GM18517 (cell line): ENCODE measurements around the gene TREH.
A peak's percentile ranks its signal among the peaks of the same experiment; 100 is the strongest.
"Not testable (repeated sequence)": the region's sequence is repeated elsewhere in the genome, so short reads cannot be mapped to it uniquely, and the experiment has no call there.

Source experiments
- ATAC-seq: cut with Tn5 transposase; IDR thresholded peaks from one replicate; pipeline ENCODE4 v1.9.1; 2021; ENCODE audit warnings: mild to moderate bottlenecking, moderate library complexity; ENCODE audit not compliant: unreplicated experiment

TREH gene

DNA sequence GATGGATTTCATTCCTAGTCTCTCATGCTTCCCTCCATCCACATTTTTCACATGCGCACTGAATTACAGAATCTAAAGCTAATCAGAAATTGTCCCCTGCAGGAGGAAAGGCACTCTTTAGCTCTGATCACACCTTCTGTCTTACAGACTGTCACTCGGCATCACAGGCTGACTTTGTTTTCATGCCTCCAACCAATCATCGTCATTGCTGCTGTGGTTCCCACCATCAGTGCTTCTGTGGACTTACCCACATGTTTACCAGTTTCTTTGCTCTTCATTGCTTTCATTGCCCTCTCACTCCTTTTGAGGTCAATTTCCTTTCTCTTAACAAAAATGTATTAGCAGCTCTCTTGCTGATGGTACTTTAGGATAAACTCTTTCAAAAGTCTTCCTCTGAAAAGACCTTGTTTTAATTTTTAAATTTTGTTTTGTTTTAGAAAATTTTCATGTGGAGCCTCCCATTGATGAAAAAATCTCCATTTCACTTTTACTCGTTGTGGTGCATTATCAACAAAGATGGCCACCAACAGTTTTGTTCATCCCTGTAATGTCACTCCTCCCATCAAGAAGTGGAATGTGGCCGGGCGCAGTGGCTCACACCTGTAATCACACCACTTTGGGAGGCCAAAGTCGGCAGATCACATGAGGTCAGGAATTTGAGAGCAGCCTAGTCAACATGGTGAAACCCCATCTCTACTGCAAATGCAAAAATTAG, 20.2 kb upstream of the TREH start:
- ATAC-seq: no peak

DNA sequence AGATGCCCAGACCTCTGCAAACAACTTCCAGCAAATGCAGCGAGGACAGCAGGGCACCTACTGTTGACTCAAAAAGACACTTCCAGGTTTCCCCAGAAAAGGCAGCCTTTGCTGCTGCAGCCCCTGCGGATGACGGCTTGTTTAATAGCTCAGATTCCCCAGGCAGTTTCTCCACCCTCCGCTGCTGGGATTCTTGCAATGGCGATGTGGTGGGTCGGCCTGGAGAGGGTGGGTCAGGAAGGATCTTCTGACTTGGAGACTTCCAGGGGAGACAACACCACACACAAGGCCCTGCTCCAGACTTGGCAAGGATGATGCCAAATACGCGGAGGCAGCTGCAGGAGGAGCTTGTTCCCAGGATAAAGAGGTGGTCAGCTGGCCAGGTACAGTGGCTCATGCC, 17.9 kb upstream of the TREH start:
- no peak for ATAC-seq

DNA sequence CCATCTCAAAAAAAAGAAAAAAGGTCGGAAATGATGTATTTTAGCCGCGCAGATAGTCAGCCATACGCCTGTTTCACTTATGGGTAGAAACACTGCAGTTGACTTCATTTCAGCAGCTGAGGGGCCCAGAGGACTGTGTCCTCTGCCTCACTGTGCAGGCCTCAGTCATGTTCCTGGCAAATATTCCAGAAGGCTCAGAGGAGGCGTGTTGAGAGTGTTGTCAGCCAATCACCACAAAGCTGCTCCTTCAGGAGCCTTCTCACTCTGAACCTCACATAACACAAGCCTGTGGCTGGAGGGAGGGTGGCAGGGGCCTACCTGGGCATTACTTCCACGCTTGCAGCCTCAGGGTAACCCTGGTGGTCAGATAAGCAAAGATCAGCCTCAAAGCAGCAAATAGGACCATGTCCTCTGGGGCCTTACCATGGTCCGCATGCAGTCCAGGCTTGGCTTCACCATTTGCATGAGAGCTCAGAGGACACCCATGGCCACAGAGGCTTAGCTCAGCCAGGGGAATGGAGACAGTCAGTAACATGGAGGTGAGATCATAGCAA, 17.3 kb upstream of the TREH start:
- no peak for ATAC-seq

DNA sequence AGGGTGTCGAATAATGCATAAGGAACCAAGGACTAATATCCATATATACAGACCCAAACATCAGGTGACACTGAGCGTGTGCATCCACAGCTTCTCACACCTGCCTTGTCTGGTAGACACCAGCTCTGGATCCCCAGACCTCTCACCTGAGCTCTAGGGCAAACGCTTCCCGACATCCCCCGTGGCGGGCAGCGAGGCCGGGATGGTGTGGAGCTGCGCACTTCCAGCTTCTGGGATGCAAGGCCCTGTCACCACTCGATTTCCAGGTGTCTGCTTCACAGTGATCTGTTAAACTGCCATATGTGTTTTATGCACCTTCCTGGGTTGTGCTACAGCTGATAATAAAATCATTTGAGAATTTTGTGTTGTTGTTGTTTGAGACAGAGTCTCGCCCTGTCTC, 15.3 kb upstream of the TREH start:
- no peak for ATAC-seq

DNA sequence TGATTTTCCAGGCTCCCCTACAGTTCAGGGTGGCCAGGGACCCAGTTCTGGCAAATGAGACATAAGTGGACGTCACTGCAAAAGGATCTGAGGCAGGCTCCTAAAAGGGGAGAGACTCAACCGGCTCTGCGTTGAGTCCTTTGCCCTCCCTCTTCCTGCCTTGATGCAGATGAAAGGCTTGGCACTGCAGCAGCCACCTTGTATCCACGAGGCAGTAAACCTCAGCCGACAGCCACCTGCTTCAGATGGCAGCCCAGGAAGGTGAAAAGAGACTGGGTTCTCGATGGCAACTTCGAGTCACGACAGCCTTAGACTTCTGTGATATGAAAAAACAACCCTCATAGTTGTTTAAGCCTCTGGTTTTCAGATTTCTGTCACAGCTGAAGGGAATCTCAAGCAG, 14.7 kb upstream of the TREH start:
- no peak for ATAC-seq

DNA sequence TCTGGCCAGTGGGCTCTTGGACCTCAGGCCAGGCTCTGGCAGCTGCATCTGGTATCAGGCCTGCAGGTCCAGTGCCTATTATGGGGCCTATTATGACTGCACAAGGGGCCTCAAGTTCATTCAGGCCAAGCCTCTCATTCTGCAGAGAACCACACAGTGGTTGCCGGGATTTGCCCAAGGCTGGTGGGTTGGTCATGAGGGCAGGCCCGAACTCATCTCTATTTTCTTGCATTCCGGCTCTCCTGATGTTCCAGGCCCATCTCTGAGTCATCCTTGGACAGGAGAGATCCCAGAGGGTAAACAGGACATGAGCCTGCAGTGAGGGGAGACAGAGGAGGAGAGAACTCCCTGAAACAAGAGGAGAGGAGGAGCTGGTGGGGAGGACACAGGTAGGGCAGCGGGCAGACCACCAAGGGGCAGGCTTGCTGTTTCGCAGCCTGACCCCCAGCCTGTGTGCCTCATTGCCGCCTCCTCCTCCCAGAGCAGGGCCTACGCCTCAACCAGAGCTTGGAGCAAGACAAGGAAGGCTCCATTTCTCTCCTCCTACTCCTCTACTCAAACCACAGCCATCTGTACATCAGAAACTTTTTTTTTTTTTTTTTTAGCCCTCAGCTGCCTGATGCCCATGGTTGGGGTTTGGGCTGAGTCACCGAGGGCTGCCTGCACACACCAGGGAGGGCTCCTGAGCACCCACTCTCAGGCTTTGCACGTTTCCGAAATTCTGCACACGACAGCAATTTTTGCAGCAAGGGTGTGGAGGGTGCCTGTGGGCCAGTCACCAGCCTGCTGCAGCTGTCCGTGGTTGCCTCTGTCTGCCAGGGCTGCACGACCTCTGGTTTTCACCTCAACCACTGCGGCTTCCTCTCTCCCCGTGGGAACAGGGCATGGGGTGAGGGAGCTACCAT, 12.7 kb upstream of the TREH start:
- no peak for ATAC-seq

DNA sequence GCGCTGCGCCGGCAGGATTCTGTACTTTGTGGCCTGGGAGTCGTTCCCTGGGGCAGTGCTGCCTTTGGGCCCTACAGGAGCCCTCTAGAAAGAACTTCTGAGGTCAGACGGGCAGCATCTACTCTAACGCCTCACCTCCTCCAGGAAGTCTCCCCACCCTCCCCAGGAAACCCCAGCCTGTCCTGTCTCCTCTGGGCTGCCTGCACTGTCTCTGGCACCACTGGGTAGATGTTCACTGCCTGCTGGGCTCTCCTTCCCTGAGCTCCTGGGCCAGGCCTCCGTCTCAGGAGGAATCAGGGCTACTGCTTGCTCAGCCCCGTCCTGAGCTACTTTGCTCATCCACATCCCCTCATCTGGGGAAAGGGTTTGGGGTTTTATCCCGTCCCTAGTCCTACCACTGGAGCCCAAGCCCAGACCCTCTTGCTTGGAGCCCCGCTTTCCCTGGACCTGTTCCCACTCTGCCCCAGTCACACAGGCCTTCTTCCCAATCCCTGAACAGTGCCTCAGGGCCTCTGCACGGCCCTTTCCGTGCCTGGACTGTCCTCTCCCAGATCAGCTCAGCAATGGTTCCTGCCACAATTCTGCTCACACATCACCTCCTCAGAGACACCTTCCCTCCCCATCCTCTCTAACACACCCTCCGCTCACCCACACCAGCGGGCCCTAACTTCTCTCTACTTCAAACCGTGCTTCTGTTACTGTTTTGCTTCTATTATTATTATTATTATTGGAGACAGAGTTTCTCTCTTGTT, 11.3 kb upstream of the TREH start:
- ATAC-seq: no peak

DNA sequence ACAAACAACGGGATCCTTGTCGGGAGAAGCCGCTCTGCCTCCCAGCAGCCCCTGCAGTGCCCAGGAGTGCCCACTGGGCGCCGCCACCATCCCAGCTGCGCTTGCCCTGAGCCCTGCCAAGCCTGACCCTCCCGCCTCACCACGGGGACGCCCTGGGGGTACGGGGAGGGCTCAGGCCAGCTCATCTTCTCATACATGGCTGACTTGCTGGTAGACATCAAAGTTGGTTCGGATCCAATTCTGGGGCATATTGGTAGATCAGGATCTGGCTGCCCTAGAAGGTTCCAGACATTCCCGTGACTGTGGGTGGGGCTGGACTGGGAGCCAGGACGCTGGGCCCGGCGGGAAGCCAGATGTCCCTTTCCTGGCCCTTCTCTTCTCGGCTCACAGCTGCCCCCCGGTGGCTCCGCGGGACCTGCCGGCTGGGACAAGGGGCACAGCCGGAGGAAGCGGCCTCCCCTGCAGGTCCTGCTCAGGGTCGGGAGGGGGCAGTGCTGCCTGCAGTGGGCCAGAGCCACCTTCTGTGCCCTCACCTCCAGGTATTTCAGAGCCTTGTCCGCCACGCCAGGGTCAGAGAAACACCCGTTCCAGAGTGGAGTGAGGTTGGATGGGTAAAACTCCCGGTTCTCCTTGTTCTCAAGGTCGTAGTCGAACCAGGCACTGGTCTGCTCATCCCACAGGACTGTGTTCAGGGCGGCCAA, 10.6 kb upstream of the TREH start:
- peak; percentile 55 for ATAC-seq

DNA sequence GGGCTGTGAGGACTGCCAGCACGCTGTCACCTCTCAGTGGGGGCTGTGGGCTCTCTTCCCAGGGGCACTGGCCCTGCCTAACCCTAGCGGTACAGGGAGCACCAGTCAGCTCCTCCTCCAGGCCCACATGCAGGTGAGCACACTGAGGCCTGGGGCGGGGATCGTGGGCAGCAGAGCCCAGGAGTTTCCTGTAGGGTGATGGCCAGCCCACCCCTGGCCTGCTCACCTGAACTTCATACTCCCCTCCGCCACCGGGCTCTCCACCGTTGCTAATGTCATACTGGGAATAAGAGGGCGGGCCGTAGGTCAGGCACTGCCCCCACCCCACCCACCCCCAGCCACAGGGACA, 10.0 kb upstream of the TREH start:
- no peak for ATAC-seq

DNA sequence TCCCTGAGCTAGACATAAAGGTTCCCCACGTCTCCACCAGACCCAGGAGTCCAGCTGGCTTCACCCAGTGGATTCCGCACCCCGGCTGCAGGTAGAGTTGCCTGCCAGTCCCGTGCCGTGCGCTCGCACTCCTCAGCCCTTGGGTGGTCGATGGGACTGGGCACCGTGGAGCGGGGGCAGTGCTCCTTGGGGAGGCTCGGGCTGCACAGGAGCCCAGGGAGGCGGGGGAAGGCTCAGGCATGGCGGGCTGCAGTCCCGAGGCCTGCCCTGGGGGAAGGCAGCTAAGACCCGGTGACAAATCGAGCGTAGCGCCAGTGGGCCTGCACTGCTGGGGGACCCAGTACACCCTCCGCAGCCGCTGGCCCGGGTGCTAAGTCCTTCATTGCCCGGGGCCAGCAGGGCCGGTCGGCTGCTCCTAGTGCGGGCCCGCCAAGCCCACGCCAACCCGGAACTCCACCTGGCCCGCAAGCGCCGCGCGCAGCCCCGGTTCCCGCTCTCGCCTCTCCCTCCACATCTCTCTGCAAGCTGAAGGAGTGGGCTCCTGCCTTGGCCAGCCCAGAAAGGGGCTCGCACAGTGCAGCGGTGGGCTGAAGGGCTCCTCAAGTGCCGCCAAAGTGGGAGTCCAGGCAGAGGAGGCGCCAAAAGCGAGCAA, 9.5 kb upstream of the TREH start:
- no peak for ATAC-seq

DNA sequence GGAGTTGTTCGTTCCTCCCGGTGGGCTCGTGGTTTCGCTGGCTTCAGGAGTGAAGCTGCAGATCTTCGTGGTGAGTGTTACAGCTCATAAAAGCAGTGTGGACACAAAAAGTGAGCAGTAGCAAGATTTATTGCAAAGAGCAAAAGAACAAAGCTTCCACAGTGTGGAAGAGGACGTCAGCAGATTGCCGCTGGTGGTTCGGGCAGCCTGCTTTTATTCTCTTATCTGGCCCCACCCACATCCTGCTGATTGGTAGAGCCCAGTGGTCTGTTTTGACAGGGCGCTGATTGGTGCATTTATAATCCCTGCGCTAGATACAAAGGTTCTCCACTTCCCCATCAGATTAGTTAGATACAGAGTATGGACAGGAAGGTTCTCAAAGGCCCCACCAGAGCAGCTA, 8.9 kb upstream of the TREH start:
- ATAC-seq: not testable (repeated sequence)

DNA sequence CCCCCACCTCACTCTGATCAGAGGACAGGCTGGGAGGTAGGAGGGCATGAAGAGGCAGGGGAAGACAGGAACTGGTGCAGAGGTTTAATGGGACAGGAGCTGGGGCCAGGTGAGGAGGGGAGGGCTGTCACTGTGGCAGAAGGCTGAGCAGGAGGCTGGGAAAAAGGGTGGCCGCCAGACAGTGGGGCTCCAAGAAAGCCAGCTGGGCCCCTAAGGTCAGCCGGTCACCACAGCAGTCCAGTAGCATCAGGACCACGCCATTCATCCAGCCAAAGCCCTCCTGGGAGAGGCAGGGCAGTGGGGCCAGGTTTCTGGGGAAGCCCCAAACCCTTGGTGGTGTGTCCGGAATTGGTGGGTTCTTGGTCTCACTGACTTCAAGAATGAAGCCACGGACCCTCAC, 8.5 kb upstream of the TREH start:
- no peak for ATAC-seq

DNA sequence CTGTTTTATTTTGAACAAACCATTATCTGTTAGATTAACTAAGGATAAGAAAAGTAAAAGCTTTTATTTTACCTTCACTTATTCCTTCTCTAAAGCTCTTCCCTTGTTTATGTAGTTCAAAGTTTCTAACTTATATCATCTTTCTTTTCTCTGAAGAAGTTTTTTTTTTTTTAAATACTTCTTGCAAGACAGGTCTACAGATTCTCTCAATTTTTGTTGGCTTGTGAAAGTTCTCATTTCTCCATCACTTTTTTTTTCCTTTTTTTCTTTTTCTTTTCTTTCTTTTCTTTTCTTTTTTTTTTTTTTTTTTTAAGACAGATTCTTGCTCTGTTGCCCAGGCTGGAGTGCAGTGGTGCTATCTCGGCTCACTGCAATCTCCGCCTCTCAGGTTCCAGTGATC, 4.7 kb upstream of the TREH start:
- no peak for ATAC-seq

DNA sequence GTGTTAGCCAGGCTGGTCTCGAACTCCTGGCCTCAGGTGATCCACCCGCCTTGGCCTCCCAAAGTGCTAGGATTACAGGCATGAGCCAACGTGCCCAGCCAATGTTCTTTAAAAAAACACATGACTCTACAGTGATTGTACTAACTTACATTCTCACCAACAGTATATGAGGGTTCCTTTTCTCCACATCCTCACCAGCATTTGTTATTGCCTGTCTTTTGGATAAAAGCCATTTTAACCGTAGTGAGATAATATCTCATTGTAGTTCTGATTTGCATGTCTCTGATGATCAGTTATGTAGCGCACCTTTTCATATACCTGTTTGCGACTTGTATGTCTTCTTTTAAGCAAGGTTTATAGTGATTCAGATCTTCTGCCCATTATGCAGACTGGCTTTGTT, 3.5 kb upstream of the TREH start:
- ATAC-seq: not testable (repeated sequence)

DNA sequence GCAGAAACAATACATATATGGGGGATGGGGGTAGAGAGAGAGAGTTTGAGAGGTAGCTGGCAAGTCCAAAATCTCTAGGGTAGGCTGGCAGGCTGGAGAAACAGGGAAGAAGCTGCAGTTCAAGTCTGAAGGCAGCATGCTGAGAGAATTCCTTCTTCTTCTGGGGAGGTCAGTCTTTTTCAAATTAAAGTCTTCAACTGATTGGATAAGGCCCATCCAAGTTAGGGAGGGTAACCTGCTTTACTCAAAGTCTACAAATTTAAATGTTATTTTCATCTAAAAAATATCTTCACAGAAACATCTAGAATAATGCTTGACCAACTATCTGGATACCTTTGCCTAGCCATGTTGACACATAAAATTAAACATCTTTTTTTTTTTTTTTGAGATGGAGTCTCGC, 2.9 kb upstream of the TREH start:
- ATAC-seq: no peak

DNA sequence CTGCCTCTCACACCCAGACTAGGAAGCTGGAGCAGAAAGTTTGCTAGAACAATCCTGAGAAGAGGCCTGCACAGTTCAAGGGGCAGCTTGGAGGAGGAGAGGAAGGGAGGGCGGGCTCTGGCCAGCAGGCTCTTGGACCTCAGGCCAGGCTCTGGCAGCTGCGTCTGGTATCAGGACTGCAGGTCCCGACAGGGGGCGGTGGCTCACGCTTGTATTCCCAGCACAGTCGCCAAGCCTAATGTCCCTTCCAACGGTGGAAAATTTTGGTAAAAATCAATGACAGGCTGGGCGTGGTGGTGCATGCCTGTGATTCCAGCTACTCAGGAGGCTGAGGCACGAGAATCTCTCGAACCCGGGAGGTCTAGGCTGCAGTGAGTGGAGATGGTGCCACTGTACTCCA, 542 bp downstream of the TREH start:
- not testable (repeated sequence) for ATAC-seq

DNA sequence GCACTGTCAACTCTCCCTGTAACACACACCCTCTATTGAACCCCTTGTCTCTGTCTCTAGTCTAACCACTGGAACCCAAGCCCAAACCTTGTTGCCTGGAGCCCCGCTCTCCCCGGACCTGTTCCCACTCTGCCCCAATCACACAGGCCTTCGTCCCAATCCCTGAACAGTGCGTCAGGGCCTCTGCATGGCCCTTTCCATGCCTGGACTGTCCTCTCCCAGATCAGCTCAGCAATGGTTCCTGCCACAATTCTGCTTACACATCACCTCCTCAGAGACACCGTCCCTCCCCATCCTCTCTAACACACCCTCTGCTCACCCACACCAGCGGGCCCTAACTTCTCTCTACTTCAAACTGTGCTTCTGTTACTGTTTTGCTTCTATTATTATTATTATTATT, 1.5 kb downstream of the TREH start:
- ATAC-seq: no peak

DNA sequence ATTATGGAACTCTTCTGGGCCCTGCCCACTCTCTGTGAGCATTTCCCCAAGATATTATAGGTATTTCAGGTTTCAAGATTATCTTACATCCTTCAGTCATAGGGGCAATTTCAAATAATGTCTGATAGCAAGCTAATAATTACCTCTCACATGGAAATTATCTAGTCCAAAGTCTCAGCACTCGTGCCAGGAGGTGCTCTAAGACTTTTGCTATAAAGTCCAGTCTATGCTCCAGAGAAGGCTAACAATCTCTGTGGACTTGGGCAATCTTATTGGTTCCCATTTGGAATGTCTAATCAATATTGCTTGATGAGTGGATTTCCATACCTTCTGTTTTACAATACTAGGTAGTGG, 5.4 kb downstream of the TREH start:
- ATAC-seq: no peak

DNA sequence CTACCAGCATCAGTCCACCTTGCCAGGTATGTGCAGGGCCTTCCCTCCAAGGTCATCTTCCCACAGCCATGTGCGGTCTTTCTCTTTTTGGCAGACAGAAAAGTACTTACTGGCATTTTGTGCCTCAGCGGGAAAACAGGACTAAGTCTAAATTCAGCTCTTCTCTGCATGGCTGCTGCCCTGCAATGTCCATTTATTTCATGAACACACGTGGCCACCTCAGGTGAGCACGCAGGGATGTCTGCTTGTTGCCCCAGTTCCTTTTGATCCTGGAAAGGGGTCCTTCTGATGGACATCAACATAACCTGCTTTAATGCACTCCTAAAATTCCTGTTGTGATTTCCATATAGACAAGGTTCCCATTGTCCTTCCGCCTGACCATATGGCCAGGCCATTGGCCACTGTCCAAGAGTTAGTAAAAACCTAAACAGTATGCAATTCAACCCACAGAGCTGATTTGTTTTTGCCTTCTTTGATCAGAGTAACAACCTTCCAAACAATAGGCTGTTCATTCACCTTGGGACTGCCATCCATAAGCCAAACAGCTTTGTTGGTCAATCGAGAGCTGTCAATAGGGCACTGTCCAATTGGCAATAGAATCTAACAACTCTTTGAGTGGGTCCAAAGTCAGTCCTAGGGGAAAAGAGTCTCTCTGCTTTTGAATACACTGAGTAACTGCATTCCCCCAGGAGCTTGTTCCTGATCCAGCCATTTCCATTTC, 5.9 kb downstream of the TREH start:
- ATAC-seq: no peak

DNA sequence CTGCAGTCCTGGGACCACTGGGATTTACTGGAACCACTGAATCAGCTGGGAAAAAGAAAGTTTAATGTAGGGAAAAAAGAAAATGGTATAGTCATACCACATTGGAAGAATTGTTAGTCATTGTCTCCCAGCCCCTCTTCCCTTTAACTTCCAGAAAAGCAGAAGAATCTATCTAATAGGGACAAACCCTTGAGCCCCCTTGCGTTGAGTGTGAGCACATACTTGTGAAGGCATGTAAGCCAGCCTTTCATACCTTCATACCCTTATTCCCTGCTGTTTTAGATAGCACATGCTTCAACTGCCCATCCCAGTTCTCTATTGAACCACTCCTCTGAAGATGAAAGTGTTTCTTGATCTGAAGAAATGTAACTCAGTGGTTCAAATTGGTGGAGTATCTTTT, 6.6 kb downstream of the TREH start:
- no peak for ATAC-seq
